Uterus (tissue), 4 donors: ENCODE data around the gene ATP7A. TPM values are rescaled to one million over a fixed set of nuclear protein-coding genes. Genes with fewer than 3 reads are reported as not detected.
"Not testable (repeated sequence)": the region's sequence is repeated elsewhere in the genome, so short reads cannot be mapped to it uniquely, and the experiment has no call there.

Source experiments
- DNase-seq, 2 donors: peaks; one replicate each; pipeline ENCODE4 v3.0.0-alpha.2; 2019 to 2020
- H3K27ac ChIP-seq, 2 donors: fragments of 200-600 bp; sonication (generic); 1 replicate in 1 of 2; 2 replicates in 1 of 2; pipeline ENCODE4 v1.5.1; 2016 to 2018
- H3K27me3 ChIP-seq, 2 donors: fragments of 200-600 bp; sonication (generic); one replicate each; pipeline ENCODE4 v1.5.1; 2018 to 2019; ENCODE audit warnings: control low read depth in 1 of 2
- H3K36me3 ChIP-seq, 2 donors: fragments of 200-600 bp; sonication (generic); one replicate each; pipeline ENCODE4 v1.5.1; 2019; ENCODE audit warnings: control low read depth in 1 of 2
- H3K4me1 ChIP-seq, 2 donors: fragments of 200-600 bp; sonication (generic); one replicate each; pipeline ENCODE4 v1.5.1; 2018 to 2019; ENCODE audit warnings: control low read depth in 1 of 2
- H3K4me3 ChIP-seq, 2 donors: fragments of 200-600 bp; sonication (generic); 1 replicate in 1 of 2; 2 replicates in 1 of 2; pipeline ENCODE4 v1.5.1; 2018 to 2019; ENCODE audit warnings: mild to moderate bottlenecking in 1 of 2
- H3K9me3 ChIP-seq, 2 donors: fragments of 200-600 bp; sonication (generic); one replicate each; pipeline ENCODE4 v1.5.1; 2019; ENCODE audit warnings: control low read depth in 1 of 2
- POLR2A ChIP-seq, 2 donors: fragments of 450-650 bp; IDR thresholded peaks; one replicate each; pipeline ENCODE4 v1.6.1; 2016; ENCODE audit warnings: antibody characterized with exemption in 2 of 2, mild to moderate bottlenecking in 1 of 2, moderate library complexity in 1 of 2
- intact Hi-C: fragments of 100-400 bp; cut with DNase I; formaldehyde crosslinking; loops from one replicate; pipeline ENCODE4 v1.15.1; 2023; ENCODE audit warnings: low total_unique reads
- total RNA-seq, 4 donors: library from RNA; depleted of rRNA in 3 of 4; stranded (reverse); fragments of >200 nt in 3 of 4; gene quantifications; one replicate each; pipeline versions ENCODE4 v1.1.0 to v1.2.4, GENCODE V29; 2014 to 2023
- TF ChIP-seq, protein P1 (sequence below), 4 experiments: fragments of 200-600 bp in 2 of 4; fragments of 450-650 bp in 2 of 4; sonication (generic) in 2 of 4; IDR thresholded peaks; one replicate each; pipeline ENCODE4 v1.5.1; 2016 to 2019; ENCODE audit warnings: antibody characterized with exemption in 4 of 4, mild to moderate bottlenecking in 2 of 4, moderate library complexity in 1 of 4
- donor health status: DM: yes; HTN: yes; CAD: no.

ATP7A gene
- total RNA-seq, 4 donors from 2014 or later: 4.9 to 26.5 (median 12.8) TPM

DNA sequence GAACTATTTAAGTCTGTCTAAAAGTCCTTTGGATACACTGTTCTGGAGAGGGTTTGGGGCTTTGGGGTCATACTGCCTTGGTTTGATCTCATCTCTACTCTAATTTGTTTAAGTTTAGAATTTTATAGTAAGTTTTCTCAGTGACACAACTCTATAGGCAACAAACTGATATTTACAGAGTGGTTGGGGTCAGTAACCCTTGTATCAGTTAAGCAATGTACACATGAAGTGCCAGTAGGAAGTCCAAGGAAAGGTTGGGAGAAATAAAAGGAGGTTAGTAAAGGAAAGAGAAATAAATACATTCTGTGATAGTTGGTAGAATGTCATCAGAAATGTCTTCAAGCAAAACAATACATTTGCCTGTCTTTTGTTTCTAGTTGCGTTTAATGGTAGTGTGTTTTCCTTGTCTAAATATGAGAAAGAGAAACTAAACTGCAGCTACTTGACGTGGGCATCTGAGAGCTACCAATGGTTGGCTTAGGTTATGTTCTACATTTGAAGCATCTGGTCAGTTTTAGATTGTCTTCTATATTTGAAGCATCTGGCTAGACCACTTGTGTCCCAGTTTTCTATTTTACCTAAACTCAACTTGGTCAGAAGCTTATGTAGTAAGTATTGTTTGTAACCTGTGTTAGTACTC, 6.9 kb downstream of the ATP7A start:
- intact Hi-C loops: no loop called here
- H3K4me3 ChIP-seq: no peak overlapping the region
- no peaks in the 10 kb centered on the region for H3K9me3 ChIP-seq
- TF ChIP-seq, protein P1, sequence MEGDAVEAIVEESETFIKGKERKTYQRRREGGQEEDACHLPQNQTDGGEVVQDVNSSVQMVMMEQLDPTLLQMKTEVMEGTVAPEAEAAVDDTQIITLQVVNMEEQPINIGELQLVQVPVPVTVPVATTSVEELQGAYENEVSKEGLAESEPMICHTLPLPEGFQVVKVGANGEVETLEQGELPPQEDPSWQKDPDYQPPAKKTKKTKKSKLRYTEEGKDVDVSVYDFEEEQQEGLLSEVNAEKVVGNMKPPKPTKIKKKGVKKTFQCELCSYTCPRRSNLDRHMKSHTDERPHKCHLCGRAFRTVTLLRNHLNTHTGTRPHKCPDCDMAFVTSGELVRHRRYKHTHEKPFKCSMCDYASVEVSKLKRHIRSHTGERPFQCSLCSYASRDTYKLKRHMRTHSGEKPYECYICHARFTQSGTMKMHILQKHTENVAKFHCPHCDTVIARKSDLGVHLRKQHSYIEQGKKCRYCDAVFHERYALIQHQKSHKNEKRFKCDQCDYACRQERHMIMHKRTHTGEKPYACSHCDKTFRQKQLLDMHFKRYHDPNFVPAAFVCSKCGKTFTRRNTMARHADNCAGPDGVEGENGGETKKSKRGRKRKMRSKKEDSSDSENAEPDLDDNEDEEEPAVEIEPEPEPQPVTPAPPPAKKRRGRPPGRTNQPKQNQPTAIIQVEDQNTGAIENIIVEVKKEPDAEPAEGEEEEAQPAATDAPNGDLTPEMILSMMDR (IDR thresholded peaks at IDR 0.05): no peak
- no peak for TF ChIP-seq POLR2A (IDR thresholded peaks at IDR 0.05)
- H3K36me3 ChIP-seq: no peaks in the 10 kb centered on the region
- DNase-seq: no peak
- no peak overlapping the region for H3K27ac ChIP-seq
- H3K4me1 ChIP-seq: no peaks in the 10 kb centered on the region
- H3K27me3 ChIP-seq: no peaks in the 10 kb centered on the region

- TF ChIP-seq POLR2A (IDR thresholded peaks at IDR 0.05): no peak
- TF ChIP-seq, protein P1 (IDR thresholded peaks at IDR 0.05): no peak
- Histone ChIP-seq H3K4me3 (no peak overlapping the region), H3K27ac (no peak overlapping the region), H3K9me3 (no peaks in the 10 kb centered on the region), H3K27me3 (no peaks in the 10 kb centered on the region), H3K4me1 (no peaks in the 10 kb centered on the region), H3K36me3 (no peaks in the 10 kb centered on the region)
- intact Hi-C loops: no loop called here
- no peak for DNase-seq
Measured at GRCh38 chrX:77918568-77918967, 8.1 kb downstream of the ATP7A start.

GRCh38 chrX:77919370-77919769, 8.9 kb downstream of the ATP7A start:
- intact Hi-C loops, H3K4me1 ChIP-seq: not testable (repeated sequence)

DNA sequence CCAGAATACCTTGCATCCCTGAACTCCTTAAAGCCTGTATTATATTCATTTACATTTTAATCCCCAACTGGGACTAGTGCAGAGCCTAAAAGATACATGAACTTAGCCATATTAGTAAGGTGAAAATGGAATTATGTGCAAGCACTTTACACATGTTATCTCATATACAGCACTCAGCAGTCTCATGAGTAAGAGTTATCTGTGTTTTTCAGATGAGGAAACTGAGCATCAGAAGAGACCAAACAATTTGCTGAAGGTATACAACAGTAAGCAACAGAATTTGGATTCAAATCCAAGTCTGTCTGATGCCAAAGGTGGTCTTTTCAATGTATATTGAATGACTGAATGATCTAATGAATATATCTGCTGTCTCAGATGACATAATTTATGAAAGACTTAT, 12.3 kb downstream of the ATP7A start:
- Histone ChIP-seq H3K4me3 (no peak overlapping the region), H3K36me3 (no peaks in the 10 kb centered on the region), H3K4me1 (no peaks in the 10 kb centered on the region), H3K27me3 (no peaks in the 10 kb centered on the region), H3K27ac (no peak overlapping the region), H3K9me3 (no peaks in the 10 kb centered on the region)
- TF ChIP-seq, protein P1 (IDR thresholded peaks at IDR 0.05): no peak
- no peak for TF ChIP-seq POLR2A (IDR thresholded peaks at IDR 0.05)
- intact Hi-C loops: no loop called here
- no peak for DNase-seq

More at GRCh38 chrX:77919370-77919769, 8.9 kb downstream of the ATP7A start:
- not testable (repeated sequence) for DNase-seq, H3K4me3 ChIP-seq, H3K27ac ChIP-seq, H3K9me3 ChIP-seq, H3K27me3 ChIP-seq, H3K36me3 ChIP-seq

DNA sequence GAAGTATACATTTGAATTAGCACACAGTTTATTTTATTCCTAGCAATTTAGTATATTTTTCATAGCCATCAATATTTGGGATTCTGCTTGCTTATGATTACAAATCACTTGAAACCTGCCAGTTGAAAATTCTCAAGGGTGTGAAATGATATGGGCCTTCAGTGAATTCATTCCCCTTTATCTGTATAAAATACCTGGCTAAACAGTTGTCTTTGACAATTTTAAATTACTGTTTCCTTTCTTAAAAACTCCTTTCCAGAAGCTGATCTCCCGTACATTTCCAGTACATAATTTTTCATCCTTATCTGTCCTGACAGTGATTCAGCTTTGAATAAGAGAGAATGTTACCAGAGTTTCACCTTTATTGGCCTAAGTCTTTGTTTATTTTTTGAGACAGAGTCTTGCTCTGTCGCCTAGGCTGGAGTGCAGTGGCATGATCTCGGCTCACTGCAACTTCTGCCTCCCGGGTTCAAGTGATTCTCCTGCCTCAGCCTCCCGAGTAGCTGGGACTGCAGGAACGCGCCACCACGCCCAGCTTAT, 13.9 kb downstream of the ATP7A start:
- intact Hi-C loops: no loop called here
- TF ChIP-seq, protein P1 (IDR thresholded peaks at IDR 0.05): no peak
- TF ChIP-seq POLR2A (IDR thresholded peaks at IDR 0.05): no peak
- H3K27ac ChIP-seq: no peak overlapping the region
- no peaks in the 10 kb centered on the region for H3K9me3 ChIP-seq
- H3K27me3 ChIP-seq: no peaks in the 10 kb centered on the region
- no peak for DNase-seq
- no peak overlapping the region for H3K4me3 ChIP-seq
- H3K4me1 ChIP-seq: no peaks in the 10 kb centered on the region
- H3K36me3 ChIP-seq: no peaks in the 10 kb centered on the region
